HPDE6-E6E7 (cell line): ENCODE measurements around the gene TMCC1.
"Not testable (repeated sequence)": the region's sequence is repeated elsewhere in the genome, so short reads cannot be mapped to it uniquely, and the experiment has no call there.

ENCODE experiments used
- DNase-seq: peaks from one replicate; pipeline ENCODE4 v3.0.0; 2011; ENCODE audit warnings: missing footprints; ENCODE audit errors: extremely low spot score

Gene TMCC1

GRCh38 chr3:129893581-129894070 is at the start of gene TMCC1:
TSS of gene TMCC1 (minus strand) at chr3:129893711.
- peak; percentile 96 for DNase-seq

- DNase-seq = no peak
These were observed 49.5 kb upstream of the TMCC1 start for GRCh38 chr3:129943020-129943419.

DNA sequence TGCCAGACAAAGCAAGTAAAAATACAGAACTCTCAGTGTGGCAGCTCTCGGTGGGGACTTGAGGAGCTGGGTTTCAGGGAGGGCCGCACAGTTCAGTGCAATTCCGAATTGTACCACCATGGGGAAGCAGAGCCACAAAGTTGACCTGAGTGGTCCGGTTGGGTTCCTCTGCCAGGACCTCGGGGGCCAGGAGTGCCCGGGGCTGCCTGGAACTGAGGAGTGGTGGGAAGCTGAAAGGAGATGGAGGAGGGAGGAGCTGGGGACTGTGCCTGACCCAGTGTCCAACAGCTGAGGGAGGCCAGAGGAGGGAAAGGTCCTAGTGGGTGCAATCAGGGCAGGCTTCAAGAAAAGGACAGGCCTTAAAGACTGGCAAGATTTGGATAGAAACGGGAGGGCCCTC is 48.8 kb upstream of the TMCC1 start:
- peak; percentile 57 for DNase-seq

- DNase-seq = no peak
These were observed 46.6 kb upstream of the TMCC1 start for GRCh38 chr3:129940086-129940485.

DNA sequence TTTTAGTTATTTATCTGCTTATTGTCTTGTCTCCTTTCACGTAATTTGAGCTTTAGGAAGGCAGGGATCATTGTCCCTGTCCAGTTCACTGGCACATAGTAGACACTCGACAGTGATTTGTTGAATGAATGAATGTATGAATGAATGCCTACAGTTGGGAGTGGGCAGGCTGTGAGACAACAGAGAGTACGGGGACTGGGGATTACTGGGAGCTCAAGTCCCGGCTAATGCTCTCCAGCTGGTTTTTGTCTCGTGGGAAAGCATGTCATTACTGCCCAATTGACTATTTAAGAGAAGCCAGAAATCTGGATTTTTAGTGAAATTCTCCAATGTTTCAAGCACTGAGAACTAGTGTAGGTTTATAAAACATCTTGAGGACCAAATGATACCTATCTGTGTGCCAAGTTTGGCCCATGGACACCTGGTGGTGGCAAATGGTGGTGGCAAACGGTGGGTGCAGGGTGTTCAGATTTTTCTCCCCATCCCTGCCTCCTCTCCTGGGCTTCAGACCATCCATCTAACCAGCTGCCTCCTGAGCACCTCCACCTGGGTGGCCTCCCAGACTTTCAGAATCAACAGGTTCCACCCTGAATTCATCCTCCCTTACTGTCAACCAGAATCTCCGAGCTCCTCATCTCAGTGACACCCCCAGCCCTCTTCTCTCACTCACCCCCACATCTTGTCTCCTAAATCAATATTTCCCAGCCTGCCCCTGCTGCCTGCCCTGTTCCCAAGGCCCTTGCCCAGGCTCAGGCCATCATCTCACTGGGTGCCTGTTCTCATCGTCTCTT is 44.8 kb upstream of the TMCC1 start:
- DNase-seq = no peak

GRCh38 chr3:129937717-129938116 is 44.2 kb upstream of the TMCC1 start:
- no peak for DNase-seq

- no peak for DNase-seq
These were observed 43.2 kb upstream of the TMCC1 start for GRCh38 chr3:129936757-129937156.

GRCh38 chr3:129934234-129935123 is 41.0 kb upstream of the TMCC1 start:
- no peak for DNase-seq

DNA sequence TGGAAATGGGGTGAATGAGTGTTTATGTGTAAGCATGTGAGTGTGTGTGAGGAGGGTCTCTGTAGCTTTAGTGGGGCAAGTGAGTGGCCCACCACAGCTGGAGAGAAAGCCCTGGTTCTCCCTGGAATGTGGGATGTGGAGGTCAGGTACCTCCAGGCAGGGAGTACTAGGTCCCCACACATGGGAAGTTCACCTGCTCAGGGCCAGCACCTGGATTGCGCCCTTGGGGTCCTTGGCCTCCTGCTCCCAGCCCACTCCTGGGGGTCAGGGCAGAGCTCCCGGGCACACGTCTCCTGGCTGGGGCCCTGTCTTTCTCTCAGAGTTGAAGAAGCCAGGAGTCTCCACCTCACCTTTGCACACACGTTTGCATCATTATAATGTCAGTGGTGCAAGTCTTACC is 40.0 kb upstream of the TMCC1 start:
- DNase-seq = no peak

GRCh38 chr3:129929383-129929782 is 35.9 kb upstream of the TMCC1 start:
- DNase-seq = no peak

DNA sequence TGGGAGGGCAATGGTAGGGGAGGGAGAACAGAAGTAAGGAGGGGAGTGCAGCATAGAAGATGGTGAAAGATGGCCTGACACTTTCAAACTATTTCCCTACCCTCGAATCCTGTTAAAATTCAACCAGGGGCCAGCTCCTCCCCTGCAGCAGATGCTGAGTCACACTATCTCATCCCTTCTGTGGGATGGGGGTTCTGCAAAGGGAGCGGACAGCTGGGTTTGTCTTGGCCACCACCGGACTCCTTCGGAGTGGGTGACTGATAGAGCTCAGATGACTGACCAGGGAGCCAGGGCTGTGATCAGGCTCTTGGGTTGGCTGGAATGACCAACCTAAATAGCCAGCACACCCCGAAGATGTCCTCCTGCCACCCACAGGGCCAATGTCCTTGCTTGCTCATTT is 33.6 kb upstream of the TMCC1 start:
- DNase-seq = no peak

- DNase-seq = no peak
These were observed 26.3 kb upstream of the TMCC1 start for GRCh38 chr3:129919806-129920205.

DNA sequence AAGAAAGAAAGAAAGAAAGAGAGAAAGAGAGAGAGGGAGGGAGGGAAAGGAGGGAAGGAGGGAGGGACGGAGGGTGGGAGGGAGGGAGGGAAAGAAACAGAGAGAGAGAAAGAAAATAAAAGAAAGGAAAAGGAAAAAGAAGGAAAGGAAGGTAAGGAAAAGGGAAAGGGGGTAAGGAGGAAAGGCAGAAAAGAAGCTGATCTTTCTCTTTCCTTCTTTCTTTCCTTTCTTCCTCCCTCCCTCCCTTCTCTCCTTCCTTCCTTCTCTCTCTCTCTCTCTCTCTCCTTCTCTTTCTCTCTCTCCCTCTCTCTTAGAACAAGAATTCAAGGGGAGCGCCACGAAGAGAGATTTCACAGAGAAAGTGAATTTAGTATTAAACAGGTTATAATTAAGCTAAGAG is 25.8 kb upstream of the TMCC1 start:
- DNase-seq = no peak

- no peak for DNase-seq
These were observed 24.9 kb upstream of the TMCC1 start for GRCh38 chr3:129918461-129918860.

GRCh38 chr3:129917423-129918007 is 24.0 kb upstream of the TMCC1 start:
- DNase-seq = no peak

DNA sequence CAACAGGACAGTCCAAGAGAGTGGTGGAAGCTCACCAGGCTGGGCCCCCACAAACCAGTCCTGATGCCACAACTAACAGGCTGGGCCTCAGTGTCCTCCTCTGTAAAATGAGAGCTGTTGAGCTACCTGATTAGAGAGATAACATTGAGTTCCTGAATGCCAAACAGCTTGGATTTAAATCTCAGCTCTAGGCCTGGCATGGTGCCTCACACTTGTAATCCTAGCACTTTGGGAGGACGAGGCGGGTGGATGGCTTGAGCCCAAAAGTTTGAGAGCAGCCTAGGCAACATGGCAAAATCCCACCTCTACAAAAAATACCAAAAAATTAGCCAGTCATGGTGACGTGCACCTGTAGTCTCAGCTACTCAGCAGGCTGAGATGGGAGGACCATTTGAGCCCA is 20.1 kb upstream of the TMCC1 start:
- no peak for DNase-seq

GRCh38 chr3:129911261-129911861 is 17.9 kb upstream of the TMCC1 start:
- DNase-seq = no peak

DNA sequence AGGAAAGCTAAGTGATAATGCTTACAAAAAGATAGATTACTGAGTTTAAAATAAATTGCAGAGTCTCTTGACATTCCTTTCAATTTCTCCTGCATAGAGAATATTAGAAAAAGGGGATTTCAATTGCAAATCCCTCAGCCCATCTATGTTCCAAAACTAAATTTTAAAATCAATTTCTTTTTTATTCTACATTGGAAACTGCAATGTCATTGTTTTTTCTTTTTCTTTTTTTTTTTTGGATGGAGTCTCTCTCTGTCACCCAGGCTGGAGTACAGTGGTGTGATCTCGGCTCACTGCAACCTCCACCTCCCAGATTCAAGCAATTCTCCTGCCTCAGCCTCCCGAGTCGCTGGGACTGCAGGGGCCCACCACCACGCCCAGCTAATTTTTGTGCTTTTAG is 15.7 kb upstream of the TMCC1 start:
- not testable (repeated sequence) for DNase-seq

- no peak for DNase-seq
These were observed 14.9 kb upstream of the TMCC1 start for GRCh38 chr3:129908417-129908816.

DNA sequence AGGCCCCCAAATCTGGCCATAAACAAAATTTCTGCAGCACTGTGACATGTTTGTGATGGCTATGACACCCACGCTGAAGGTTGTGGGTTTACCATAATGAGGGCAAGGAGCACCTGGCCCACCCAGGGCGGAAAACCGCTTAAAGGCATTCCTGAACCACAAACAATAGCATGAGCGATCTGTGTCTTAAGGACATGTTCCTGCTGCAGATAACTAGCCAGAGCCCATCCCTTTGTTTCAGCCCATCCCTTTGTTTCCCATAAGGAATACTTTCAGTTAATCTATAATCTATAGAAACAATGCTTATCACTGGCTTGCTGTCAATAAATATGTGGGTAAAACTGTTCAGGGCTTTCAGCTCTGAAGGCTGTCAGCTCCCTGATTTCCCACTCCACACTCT is 7.8 kb upstream of the TMCC1 start:
- DNase-seq = not testable (repeated sequence)

DNA sequence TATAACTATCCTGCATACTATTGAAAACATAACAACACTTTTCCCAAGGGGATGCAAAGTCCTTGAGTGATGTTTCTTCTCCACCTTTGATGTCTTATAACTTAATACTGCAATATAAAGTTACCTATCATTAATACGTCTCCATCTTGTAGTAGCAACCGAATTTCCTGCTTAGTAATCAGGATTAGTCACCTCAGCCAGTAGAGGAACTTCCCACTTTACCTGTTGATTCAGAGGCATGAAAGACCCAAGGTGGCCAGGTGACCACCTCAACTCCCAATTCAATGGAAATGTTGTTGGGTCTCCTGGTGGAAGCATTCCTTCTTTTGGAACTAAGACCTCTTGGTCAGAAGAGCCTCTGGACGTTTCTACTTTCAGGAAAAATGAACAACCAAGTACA is 3.5 kb upstream of the TMCC1 start:
- DNase-seq = peak; percentile 67
